ENCODE data around the gene SFR1. TPM values are rescaled to one million over a fixed set of nuclear protein-coding genes. Genes with fewer than 3 reads are reported as not detected.

SFR1 gene
- total RNA-seq, 1 donor from 2014 or later = 4.4 TPM

DNA sequence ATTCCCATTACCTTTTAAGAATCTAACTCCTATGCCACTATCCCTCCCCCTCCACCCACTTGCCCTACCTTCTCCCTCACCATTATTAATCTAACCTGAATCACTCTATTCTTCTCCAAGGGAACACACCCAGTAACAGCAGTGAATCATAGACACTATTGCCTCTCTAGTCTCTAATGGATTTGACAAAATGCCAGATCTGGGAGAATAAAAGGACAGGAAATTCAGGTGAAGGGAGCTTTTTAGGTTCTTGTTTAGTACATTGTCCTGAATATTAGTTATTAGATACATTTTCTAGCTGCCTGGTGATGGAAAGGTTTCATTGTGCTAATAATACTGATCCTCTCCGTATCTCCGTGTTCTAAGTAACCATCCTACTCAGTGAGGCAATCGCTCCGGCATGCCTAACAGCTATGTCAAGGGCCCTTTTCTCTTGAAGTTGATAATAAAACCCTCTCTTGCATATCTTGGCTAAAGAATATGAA, 4.1 kb upstream of the SFR1 start:
- H3K36me3 ChIP-seq = no peaks in the 10 kb centered on the region
- H3K27me3 ChIP-seq = no peaks in the 10 kb centered on the region
- H3K4me3 ChIP-seq = no peak overlapping the region
- TF ChIP-seq, protein P1, sequence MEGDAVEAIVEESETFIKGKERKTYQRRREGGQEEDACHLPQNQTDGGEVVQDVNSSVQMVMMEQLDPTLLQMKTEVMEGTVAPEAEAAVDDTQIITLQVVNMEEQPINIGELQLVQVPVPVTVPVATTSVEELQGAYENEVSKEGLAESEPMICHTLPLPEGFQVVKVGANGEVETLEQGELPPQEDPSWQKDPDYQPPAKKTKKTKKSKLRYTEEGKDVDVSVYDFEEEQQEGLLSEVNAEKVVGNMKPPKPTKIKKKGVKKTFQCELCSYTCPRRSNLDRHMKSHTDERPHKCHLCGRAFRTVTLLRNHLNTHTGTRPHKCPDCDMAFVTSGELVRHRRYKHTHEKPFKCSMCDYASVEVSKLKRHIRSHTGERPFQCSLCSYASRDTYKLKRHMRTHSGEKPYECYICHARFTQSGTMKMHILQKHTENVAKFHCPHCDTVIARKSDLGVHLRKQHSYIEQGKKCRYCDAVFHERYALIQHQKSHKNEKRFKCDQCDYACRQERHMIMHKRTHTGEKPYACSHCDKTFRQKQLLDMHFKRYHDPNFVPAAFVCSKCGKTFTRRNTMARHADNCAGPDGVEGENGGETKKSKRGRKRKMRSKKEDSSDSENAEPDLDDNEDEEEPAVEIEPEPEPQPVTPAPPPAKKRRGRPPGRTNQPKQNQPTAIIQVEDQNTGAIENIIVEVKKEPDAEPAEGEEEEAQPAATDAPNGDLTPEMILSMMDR (IDR thresholded peaks at IDR 0.05) = no peak
- TF ChIP-seq POLR2AphosphoS5 (IDR thresholded peaks at IDR 0.05; ENCODE audit: insufficient read depth in 1 of 2, low read depth in 1 of 2) (peak in 1 of 2 donors; percentile 85), POLR2A (IDR thresholded peaks at IDR 0.05) (no peak)
- intact Hi-C loops (cut with DNase I) = no loop called here
- DNase-seq (ENCODE audit: extremely low spot score in 2 of 2) = no peak
- peaks cover 20% of the 10 kb centered on the region for H3K4me1 ChIP-seq
- no peaks in the 10 kb centered on the region for H3K9me3 ChIP-seq
- H3K27ac ChIP-seq = no peak overlapping the region

DNA sequence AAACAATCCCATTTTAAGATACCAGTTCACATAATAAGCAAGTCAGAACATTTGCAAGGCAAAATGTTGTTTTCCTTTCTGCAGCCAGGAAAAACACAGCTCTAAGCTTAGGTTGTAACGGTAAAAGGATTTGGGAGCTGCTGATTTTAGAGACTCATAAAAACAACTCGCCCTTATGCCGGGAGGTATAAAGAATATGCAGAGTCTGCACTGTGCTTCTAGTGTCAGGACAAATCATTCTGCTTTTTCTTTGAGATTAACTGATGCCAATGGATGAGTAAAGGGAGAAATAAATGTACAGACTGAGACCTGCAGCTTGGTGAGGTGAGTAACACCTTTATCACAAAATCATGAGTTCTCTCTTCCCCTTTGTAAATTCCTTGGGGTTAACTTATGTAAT, 2.0 kb upstream of the SFR1 start:
- Histone ChIP-seq H3K36me3 (no peaks in the 10 kb centered on the region), H3K4me1 (peaks cover 23% of the 10 kb centered on the region)
- intact Hi-C loops (cut with DNase I) = no loop called here

DNA sequence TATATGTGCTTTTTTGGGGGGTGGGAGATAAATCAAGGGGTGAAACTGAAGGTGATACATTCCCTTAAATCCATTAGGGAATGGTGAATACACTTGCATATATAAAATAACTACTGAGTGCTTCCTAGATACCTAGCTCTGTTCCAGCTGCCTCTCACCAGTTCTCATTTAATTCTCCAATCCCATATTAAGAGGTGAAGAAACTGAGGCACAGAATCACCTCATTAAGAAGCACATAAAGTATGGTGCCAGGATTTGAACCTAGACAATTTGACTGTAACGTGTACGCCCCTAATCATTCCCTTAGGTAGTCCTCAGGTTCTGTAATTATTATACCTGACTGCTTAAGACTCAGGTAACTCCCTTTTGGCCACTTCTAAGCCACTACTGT, 1.5 kb upstream of the SFR1 start:
- intact Hi-C loops (cut with DNase I) = no loop called here
- Histone ChIP-seq H3K36me3 (no peaks in the 10 kb centered on the region), H3K27ac (peak overlapping the region; percentile 99), H3K4me1 (peaks cover 23% of the 10 kb centered on the region), H3K4me3 (peak overlapping the region; percentile 70 to 84), H3K9me3 (no peaks in the 10 kb centered on the region), H3K27me3 (no peaks in the 10 kb centered on the region)
- DNase-seq (ENCODE audit: extremely low spot score in 2 of 2) = no peak
- TF ChIP-seq POLR2AphosphoS5 (IDR thresholded peaks at IDR 0.05; ENCODE audit: insufficient read depth in 1 of 2, low read depth in 1 of 2) (no peak), POLR2A (IDR thresholded peaks at IDR 0.05) (no peak)
- TF ChIP-seq, protein P1 (IDR thresholded peaks at IDR 0.05) = no peak

More for the DNA sequence above, 2.0 kb upstream of the SFR1 start:
- peak in 1 of 2 donors; percentile 63 for TF ChIP-seq POLR2AphosphoS5 (IDR thresholded peaks at IDR 0.05; ENCODE audit: insufficient read depth in 1 of 2, low read depth in 1 of 2)
- TF ChIP-seq, protein P1 (IDR thresholded peaks at IDR 0.05) = no peak
- TF ChIP-seq POLR2A (IDR thresholded peaks at IDR 0.05) = no peak
- no peaks in the 10 kb centered on the region for H3K27me3 ChIP-seq
- peak overlapping the region; percentile 99 for H3K27ac ChIP-seq
- no peak overlapping the region for H3K4me3 ChIP-seq
- no peaks in the 10 kb centered on the region for H3K9me3 ChIP-seq
- no peak for DNase-seq (ENCODE audit: extremely low spot score in 2 of 2)

DNA sequence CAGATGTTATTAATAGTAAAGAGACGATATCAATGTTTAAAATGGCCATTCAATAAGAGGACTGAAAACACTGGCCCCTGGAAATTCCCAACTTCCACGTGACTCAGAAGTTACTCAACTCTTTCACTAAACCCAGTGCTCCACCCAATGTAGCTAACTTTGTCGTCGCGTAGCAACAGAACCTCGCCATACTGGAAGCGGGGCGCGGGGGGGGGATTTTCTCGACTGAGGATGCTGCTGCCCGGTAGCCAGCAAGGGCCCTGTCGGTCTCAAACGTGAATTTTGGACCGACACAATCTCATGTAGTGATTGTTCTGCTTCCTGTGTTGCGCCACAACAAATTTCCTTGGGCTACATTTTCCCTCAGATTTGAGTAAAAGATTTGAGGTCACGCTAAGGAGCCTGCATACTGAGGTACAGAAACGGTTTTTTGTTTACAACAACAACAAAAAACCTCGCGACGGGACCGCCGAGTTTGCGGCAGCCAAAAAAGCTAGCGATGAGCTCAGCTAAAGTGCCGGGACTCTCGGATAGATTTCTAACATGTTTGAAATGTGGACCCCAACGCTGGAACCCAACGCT, 977 bp upstream of the SFR1 start:
- peak overlapping the region; percentile 70 to 84 for H3K4me3 ChIP-seq
- peak overlapping the region; percentile 99 for H3K27ac ChIP-seq
- no peaks in the 10 kb centered on the region for H3K27me3 ChIP-seq
- H3K36me3 ChIP-seq = no peaks in the 10 kb centered on the region
- H3K4me1 ChIP-seq = peaks cover 23% of the 10 kb centered on the region
- H3K9me3 ChIP-seq = no peaks in the 10 kb centered on the region
- intact Hi-C loops (cut with DNase I) = no loop called here
- peak; percentile 98 for DNase-seq (ENCODE audit: extremely low spot score in 2 of 2)
- TF ChIP-seq POLR2A (IDR thresholded peaks at IDR 0.05) (no peak), POLR2AphosphoS5 (IDR thresholded peaks at IDR 0.05; ENCODE audit: insufficient read depth in 1 of 2, low read depth in 1 of 2) (peak; percentile 13 to 92)

DNA sequence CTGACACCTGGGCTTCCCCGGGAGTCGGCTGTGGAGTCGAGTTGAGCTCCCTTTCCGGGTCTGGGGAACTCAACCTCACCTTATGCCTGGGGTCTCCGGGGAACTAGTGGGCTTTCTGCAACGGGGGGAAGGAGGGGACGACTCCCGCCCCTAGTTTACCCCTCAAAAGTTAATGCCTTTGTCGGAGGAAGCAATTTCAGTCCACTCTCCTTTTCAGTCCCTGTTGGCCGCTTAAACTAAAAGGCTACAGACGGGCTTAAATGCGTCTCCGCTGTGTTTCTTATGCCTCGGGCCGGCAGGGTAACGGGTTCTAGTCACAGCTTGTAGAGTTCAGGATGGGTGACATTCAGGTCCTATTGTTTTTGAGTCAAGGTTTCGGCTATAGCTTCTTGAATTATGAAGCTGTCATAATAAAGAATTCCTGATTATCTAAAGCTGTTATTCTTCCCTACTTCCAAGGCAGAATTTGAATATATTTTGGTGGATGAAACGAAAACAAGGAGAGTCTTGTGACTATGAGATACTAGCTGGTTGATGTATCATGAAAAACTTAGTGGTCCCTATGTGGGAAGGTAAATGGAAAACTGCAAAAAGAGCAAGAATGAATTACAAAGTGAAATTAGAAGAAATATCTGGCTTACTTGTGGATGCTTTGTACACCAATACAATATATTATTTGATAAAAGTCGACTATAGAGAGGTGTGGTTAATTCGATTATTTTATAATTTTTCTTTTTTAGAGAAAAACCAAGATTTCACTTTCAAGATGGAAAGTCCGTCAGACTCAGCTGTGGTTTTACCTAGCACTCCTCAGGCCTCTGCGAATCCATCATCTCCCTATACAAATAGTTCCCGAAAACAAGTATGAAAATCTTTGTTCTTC, 495 bp downstream of the SFR1 start:
- Histone ChIP-seq H3K9me3 (no peaks in the 10 kb centered on the region), H3K4me1 (peaks cover 23% of the 10 kb centered on the region), H3K27me3 (no peaks in the 10 kb centered on the region), H3K27ac (peak overlapping the region; percentile 99), H3K4me3 (peak overlapping the region; percentile 70 to 84), H3K36me3 (no peaks in the 10 kb centered on the region)
- intact Hi-C loops (cut with DNase I) = no loop called here
- DNase-seq (ENCODE audit: extremely low spot score in 2 of 2) = no peak
- TF ChIP-seq, protein P1 (IDR thresholded peaks at IDR 0.05) = no peak
- TF ChIP-seq POLR2AphosphoS5 (IDR thresholded peaks at IDR 0.05; ENCODE audit: insufficient read depth in 1 of 2, low read depth in 1 of 2) (no peak), POLR2A (IDR thresholded peaks at IDR 0.05) (no peak)

Data from vagina (tissue), 2 donors.